Keratinocyte (primary cell): Measurements from ENCODE around the gene HECTD1. TPM values are rescaled to one million over a fixed set of nuclear protein-coding genes. Genes with fewer than 3 reads are reported as not detected.

Source experiments
- DNase-seq: peaks from one replicate; pipeline ENCODE4 v3.0.0-alpha.2; 2011; ENCODE audit warnings: low read depth, missing footprints, low spot score
- FAIRE-seq: peaks from 2 replicates; lab custom pipeline; 2011; peaks lifted over from hg19 to GRCh38; lab: Jason Lieb, UNC
- H2AFZ ChIP-seq: 2 replicates; pipeline ENCODE4 v1.6.0; 2012; ENCODE audit warnings: low read length, control low read depth, inconsistent platforms; ENCODE audit not compliant: control insufficient read depth
- H3K27ac ChIP-seq: 2 replicates; pipeline ENCODE4 v1.5.1; 2011; ENCODE audit warnings: low read length; ENCODE audit not compliant: control insufficient read depth, insufficient read depth
- H3K27me3 ChIP-seq: 3 replicates; pipeline ENCODE4 v1.6.0; 2011; ENCODE audit warnings: low read length; ENCODE audit not compliant: control insufficient read depth, insufficient read depth; ENCODE audit errors: extremely low read depth
- H3K36me3 ChIP-seq, 2 experiments: 2 replicates in 1 of 2; 3 replicates in 1 of 2; pipeline ENCODE4 v1.5.1; 2011; ENCODE audit warnings: low read length in 2 of 2, mild to moderate bottlenecking in 1 of 2; ENCODE audit not compliant: control insufficient read depth in 2 of 2, insufficient read depth in 2 of 2; ENCODE audit errors: extremely low read depth in 1 of 2
- H3K4me1 ChIP-seq: 3 replicates; pipeline ENCODE4 v1.5.1; 2011; ENCODE audit warnings: low read length; ENCODE audit not compliant: control insufficient read depth, insufficient read depth; ENCODE audit errors: extremely low read depth
- H3K4me2 ChIP-seq: 3 replicates; pipeline ENCODE4 v1.6.0; 2011; ENCODE audit warnings: low read depth, low read length; ENCODE audit not compliant: control insufficient read depth, insufficient read depth; ENCODE audit errors: extremely low read depth
- H3K4me3 ChIP-seq, 3 experiments: fragments of 200-600 bp in 1 of 3; sonication (generic) in 1 of 3; 2 replicates in 2 of 3; 3 replicates in 1 of 3; pipeline ENCODE4 v1.5.1; 2011 to 2016; ENCODE audit warnings: low read length in 3 of 3, mild to moderate bottlenecking in 3 of 3, control low read depth in 2 of 3, inconsistent platforms in 1 of 3, low read depth in 1 of 3, mixed read lengths in 1 of 3, mixed run types in 1 of 3, moderate library complexity in 1 of 3; ENCODE audit not compliant: control insufficient read depth in 2 of 3, insufficient read depth in 2 of 3; ENCODE audit errors: extremely low read depth in 1 of 3
- H3K79me2 ChIP-seq: 2 replicates; pipeline ENCODE4 v1.6.0; 2012; ENCODE audit warnings: low read length; ENCODE audit not compliant: control insufficient read depth, insufficient read depth
- H3K9ac ChIP-seq: 3 replicates; pipeline ENCODE4 v1.6.0; 2011; ENCODE audit warnings: low read length; ENCODE audit not compliant: control insufficient read depth, insufficient read depth; ENCODE audit errors: extremely low read depth
- H3K9me1 ChIP-seq: 3 replicates; pipeline ENCODE4 v1.6.0; 2011; ENCODE audit warnings: low read length; ENCODE audit not compliant: control insufficient read depth, insufficient read depth; ENCODE audit errors: extremely low read depth
- H3K9me3 ChIP-seq: 2 replicates; pipeline ENCODE4 v1.5.1; 2012; ENCODE audit warnings: low read depth, low read length; ENCODE audit not compliant: control insufficient read depth
- H4K20me1 ChIP-seq: 3 replicates; pipeline ENCODE4 v1.6.0; 2011; ENCODE audit warnings: low read length; ENCODE audit not compliant: control insufficient read depth, insufficient read depth; ENCODE audit errors: extremely low read depth
- CTCF ChIP-seq, 3 experiments: IDR thresholded peaks in 1 of 3; conservative IDR thresholded peaks in 1 of 3; optimal IDR thresholded peaks in 1 of 3; 2 replicates in 2 of 3; 3 replicates in 1 of 3; pipeline versions ENCODE3 to v1.5.1; 2011; ENCODE audit warnings: low read length in 3 of 3, mild to moderate bottlenecking in 3 of 3, moderate library complexity in 2 of 3, control low read depth in 1 of 3, inconsistent platforms in 1 of 3; ENCODE audit not compliant: insufficient read depth in 2 of 3; ENCODE audit errors: extremely low read depth in 1 of 3
- EZH2 ChIP-seq: IDR thresholded peaks from one replicate; pipeline ENCODE4 v1.6.1; 2012; ENCODE audit warnings: inconsistent platforms, mild to moderate bottlenecking, low read length, moderate library complexity
- dilution Hi-C: fragments of 300-500 bp; cut with MboI; formaldehyde crosslinking; loops from one replicate; pipeline ENCODE4 v1.7.0; 2020; ENCODE audit warnings: low sequenced_read_pairs; ENCODE audit not compliant: extremely low pct_ligation_motif_present
- polyA plus RNA-seq, 5 experiments: library from polyadenylated mRNA; depleted of rRNA in 3 of 5; stranded (reverse) in 3 of 5; stranded (forward) in 1 of 5; unstranded in 1 of 5; fragments of >200 nt; gene quantifications; 1 replicate in 1 of 5; 2 replicates in 3 of 5; 3 replicates in 1 of 5; pipeline versions ENCODE4 v1.2.1 to v1.2.3, GENCODE V29; 2011 to 2012; ENCODE audit warnings: missing spikeins in 2 of 5, low read depth in 1 of 5, low replicate concordance in 1 of 5

Gene HECTD1
- polyA plus RNA-seq, 1 donor (not counting 4 experiments of a cell fraction or from before 2014, with no cell fraction given), result 94.8 TPM

- no peaks in the 10 kb centered on the region for H3K79me2 ChIP-seq
- no peak for TF ChIP-seq CTCF (optimal IDR thresholded peaks at IDR 0.05 in 1 of 3, IDR thresholded peaks at IDR 0.05 in 1 of 3, conservative IDR thresholded peaks at IDR 0.05 in 1 of 3; ENCODE audit: extremely low read depth in 1 of 3, insufficient read depth in 2 of 3, low read length in 3 of 3)
- TF ChIP-seq EZH2, result no peak
- no peaks in the 10 kb centered on the region for H3K27me3 ChIP-seq
- peaks cover 26 to 39% of the 10 kb centered on the region in 2 experiments for H3K36me3 ChIP-seq
- no peak overlapping the region for H3K4me3 ChIP-seq
- FAIRE-seq (no peak), DNase-seq (no peak)
- no peak overlapping the region for H3K4me2 ChIP-seq
- no peak overlapping the region for H3K9ac ChIP-seq
- no peaks in the 10 kb centered on the region for H4K20me1 ChIP-seq
- dilution Hi-C loops, result no loop called here
- H3K27ac ChIP-seq, result no peak overlapping the region
- no peaks in the 10 kb centered on the region for H3K9me3 ChIP-seq
- H3K4me1 ChIP-seq, result no peaks in the 10 kb centered on the region
- no peaks in the 10 kb centered on the region for H3K9me1 ChIP-seq
- H2AFZ ChIP-seq, result no peak overlapping the region
These were observed 83.4 kb downstream of the HECTD1 start for GRCh38 chr14:31124197-31124596.

GRCh38 chr14:31122921-31123320, 84.7 kb downstream of the HECTD1 start:
- Histone ChIP-seq H3K4me1 (no peaks in the 10 kb centered on the region), H3K79me2 (no peaks in the 10 kb centered on the region), H3K4me2 (no peak overlapping the region), H4K20me1 (no peaks in the 10 kb centered on the region), H3K9me3 (no peaks in the 10 kb centered on the region), H3K36me3 (peaks cover 22 to 31% of the 10 kb centered on the region in 2 experiments), H3K27ac (no peak overlapping the region), H2AFZ (no peak overlapping the region), H3K27me3 (no peaks in the 10 kb centered on the region), H3K9me1 (no peaks in the 10 kb centered on the region), H3K4me3 (no peak overlapping the region), H3K9ac (no peak overlapping the region)
- dilution Hi-C loops, result no loop called here
- no peak for FAIRE-seq
- DNase-seq, result no peak
- TF ChIP-seq EZH2 (no peak), CTCF (optimal IDR thresholded peaks at IDR 0.05 in 1 of 3, IDR thresholded peaks at IDR 0.05 in 1 of 3, conservative IDR thresholded peaks at IDR 0.05 in 1 of 3; ENCODE audit: extremely low read depth in 1 of 3, insufficient read depth in 2 of 3, low read length in 3 of 3) (no peak)
